Measurements from ENCODE around the gene ACTN4.
A peak's percentile ranks its signal among the peaks of the same experiment; 100 is the strongest.

ACTN4 gene

DNA sequence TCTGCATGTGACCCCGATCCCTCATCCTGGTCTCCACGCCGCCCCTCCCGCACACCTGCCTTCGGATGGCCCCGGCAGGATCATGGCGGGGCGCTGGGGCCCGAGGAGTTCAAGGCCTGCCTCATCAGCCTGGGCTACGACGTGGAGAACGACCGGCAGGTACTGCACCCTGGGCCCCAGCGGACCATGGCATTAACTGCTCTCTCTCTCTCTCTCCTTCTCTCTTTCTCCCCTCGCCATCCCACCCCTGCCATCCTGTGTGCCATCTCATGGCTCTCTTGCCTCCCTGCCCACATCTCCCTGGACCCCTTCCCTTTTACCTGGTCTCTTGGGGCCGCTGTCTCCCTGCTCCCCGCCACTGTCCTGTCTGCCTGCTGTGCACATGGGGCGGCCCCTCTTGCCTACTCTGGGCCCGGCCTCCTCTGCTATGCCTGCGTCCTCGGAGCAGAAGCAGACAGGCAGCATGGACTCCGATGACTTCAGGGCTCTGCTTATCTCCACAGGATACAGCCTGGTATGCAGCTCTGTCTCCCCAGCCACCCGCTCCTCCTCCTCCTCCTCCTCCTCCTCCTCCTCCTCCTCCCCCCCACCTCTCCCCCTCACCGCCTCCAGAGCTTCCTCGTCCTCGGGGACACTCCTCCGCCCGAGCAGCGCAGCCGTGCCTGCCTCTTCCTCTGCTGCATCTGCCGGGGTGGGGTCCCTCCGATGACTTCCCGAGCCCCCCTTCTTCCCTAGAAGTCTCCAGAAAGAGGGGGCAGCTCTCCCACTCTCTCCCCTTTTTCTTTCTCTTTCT lies 80.6 kb downstream of the ACTN4 start:
- no peak for DNase-seq

DNA sequence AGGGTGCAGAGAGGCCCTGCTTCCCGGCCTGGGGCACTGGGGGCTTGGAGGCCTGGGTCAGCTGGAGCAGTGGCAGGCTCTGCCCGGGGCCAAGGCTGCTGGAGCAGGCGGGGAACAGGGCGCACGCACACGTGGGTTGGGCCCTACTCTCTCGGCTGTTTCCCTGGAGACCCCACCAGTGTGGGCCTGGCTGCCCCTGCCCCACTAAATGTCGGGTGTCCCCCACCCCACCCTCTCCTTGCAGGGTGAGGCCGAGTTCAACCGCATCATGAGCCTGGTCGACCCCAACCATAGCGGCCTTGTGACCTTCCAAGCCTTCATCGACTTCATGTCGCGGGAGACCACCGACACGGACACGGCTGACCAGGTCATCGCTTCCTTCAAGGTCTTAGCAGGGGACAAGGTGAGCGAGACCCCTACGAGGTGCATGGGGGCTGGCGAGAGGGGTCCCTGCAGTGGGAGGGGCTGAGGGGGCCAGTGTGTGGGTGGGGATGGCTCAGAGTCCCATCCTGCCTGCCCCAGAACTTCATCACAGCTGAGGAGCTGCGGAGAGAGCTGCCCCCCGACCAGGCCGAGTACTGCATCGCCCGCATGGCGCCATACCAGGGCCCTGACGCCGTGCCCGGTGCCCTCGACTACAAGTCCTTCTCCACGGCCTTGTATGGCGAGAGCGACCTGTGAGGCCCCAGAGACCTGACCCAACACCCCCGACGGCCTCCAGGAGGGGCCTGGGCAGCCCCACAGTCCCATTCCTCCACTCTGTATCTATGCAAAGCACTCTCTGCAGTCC lies 81.5 kb downstream of the ACTN4 start:
- DNase-seq, result no peak

DNA sequence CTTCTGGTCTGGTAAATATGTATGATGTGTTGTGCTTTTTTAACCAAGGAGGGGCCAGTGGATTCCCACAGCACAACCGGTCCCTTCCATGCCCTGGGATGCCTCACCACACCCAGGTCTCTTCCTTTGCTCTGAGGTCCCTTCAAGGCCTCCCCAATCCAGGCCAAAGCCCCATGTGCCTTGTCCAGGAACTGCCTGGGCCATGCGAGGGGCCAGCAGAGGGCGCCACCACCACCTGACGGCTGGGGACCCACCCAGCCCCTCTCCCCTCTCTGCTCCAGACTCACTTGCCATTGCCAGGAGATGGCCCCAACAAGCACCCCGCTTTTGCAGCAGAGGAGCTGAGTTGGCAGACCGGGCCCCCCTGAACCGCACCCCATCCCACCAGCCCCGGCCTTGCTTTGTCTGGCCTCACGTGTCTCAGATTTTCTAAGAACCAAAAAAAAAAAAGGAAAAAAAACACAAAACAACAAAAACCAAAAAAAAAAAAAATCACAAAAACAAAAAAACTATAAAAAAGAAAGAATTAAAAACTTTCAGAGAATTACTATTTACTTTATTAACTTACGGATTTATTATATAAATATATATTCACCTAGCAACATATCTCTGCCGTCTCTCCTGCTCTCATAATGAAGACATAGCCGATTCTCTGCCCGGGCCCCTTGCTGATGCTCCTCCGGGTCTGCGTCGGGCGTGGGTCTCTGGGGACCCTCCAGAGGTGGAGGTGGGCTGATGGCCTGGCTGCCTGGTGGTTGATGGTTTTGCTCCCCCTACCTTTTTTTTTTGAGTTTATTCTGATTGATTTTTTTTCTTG lies 82.4 kb downstream of the ACTN4 start:
- DNase-seq, result peak; percentile 85

DNA sequence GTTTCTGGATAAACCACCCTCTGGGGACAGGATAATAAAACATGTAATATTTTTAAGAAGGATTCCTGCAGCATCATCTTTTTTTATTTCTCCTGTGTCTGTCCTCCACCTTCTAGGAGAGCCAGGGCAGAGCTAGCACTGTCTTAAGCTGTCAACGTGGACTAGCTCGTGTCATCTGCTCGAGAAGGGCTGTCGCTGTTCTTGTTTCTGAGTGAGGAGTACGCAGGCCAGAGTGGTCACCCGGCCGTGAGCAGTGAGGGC lies 83.0 kb downstream of the ACTN4 start:
- no peak for DNase-seq

DNA sequence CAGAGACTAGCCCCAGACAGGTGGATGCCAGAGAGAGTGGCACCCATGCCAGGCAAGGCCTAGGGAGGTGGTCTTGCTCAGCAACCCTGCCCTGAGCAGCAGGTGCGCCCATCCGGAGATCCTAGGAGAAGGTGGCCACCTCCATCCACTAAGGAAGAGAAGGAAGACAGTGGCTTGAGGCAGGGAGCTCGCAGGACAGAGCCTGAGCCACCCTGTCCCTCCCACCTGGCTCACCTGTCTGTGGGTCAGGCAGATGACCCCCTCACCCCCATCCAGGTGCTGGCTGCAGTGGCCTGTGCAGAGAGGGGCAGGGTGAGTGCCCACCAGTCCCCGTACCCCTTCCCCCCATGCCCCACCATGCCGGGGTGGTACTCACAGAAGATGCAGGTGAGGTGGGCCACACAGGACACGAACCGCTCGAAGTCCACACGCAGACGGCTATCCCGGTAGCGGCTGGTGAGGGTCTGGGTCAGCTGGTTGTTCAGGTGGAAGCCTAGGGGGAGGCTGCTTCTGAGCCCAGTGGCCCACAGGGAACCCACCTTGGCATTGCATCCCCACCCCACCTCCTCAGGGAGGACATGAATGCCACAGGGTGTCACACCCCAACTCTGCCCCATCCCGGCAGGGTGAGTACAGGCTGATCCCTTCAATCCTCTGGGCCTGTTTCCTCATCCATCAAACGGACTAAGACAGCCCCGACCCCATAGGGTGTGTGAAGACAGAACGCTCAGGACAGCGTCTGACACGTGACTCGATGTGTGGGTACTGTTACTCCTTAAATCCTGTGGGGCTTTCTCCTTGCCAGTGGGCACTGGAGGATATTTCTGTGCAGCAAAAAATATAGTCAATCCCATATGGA lies 83.5 kb downstream of the ACTN4 start:
- DNase-seq, result no peak

DNA sequence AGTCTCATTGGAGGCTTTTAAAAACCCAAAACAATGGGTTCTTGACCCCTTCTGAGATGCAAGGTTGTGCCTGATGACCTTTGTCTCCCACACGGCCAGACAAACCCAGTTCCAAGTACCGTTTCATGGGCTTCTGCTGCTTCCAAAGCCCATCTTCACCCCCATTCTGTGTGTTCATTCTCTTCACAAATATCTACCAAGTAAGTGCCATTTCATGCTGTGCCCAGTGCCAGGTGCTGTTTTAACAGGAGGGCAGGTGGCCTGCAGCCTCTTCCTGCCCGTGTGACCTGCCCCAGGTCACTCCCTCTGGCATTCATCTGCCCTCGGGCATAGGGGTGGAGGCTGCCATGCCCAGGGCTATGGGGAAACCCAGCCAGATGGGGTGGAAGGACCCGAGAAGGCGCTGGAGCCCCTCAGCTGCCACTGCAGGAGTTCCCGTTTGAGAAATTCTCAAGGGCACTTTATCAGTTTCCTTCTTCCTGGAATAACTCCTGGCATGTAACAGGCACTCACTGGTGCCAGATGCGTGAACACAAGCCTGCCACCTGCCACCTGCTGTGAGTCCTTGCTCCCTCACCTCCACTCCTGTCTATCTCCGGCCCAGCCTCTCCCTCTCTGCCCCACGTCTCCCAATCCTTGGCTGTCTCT lies 84.3 kb downstream of the ACTN4 start:
- DNase-seq, result no peak

DNA sequence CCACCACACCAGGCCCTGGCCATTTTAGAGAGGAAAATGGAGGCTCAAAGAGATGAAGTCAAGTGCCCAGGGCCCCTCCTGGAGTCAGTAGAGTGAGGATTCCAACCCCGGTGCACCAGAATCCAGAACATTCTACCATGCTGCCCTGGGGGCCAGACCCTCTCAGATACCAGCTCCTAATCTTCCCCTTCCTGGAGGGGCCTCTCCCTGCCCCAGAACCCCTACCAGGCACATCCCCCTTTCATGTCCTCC lies 85.7 kb downstream of the ACTN4 start:
- no peak for DNase-seq

DNA sequence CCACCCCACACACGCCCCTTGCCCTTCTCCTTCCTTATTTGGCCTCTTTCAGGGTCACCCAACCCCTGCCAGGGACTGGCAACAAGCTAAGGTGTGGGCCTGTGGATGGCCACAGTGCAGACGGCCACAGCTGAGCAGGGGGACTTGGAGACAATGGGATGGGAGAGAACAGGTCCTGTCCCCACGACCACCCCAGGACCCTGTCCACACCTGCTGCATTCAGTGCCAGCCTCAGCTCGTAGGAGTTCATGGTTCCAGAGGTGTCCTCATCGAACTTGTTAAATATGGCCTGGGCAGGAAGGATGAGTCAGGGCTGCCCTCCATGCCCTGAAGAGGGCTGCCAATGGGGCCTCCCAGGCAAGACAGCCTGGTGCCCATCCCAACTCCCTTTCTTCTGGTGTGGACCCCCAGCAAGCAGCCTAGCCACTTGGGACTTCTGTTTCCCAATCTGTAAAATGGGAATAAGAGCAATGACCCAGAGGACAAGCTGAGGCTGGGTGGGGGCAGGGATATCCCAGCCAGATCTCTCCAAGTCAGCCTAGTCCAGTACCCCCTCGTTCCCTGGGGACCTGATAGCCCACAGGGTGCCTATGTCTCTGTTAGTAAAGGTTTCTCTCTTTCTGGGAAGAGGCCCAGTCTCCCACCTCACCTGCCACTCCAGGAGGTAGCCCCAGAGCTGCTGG lies 86.2 kb downstream of the ACTN4 start:
- DNase-seq, result no peak

DNA sequence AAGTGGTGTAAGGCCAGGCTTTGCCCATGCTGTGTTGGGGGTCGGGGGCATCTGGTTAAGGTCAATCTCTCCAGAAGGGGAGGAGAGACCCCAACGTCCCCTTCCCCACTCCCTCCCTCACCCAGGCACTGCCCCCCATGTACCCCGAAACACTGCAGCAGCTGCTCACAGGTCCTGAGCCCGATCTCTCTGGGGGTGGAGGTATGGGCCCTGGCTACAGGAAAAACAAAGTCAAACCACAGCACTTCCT lies 86.7 kb downstream of the ACTN4 start:
- no peak for DNase-seq

DNA sequence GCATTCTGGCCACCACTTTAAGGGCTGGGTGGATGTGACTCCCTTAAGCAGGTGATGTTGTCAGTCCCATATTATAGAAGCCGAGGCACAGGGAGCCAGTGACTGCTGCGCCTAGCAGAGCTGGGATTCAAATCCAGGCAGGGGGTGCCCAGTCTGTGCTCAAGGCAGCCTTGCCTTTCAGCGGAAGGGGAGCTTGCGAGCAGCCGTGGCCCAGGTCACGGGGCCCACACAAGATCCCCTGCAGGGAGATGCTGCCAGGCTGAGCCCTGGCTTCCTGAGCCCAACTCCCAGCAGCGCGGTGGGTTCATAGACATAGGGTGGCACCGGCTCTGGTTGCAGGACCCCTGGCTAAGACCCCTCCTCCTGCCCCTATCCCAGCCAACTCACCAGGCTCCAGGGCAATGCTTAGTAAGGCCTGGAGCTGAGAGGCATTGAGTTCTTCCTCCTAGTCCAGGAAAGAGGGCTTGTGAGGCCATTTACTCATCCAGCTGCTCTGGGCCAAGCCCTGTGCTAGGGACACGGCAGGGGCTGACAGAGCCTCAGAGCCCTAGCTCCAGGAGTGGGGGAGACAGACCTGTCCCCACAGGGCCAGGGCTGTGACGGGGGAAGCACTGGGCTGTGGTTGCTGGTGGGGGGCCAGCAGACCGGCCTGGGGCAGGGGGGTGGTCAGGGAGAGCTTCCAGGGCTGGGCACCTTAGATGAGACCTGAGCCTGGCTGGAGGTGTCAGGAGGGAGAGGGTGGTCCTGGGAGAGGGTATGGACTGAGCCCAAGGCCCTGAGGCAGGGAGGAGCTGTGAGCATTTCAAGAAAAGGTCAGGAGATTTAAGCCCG lies 87.2 kb downstream of the ACTN4 start:
- peak; percentile 44 for DNase-seq

DNA sequence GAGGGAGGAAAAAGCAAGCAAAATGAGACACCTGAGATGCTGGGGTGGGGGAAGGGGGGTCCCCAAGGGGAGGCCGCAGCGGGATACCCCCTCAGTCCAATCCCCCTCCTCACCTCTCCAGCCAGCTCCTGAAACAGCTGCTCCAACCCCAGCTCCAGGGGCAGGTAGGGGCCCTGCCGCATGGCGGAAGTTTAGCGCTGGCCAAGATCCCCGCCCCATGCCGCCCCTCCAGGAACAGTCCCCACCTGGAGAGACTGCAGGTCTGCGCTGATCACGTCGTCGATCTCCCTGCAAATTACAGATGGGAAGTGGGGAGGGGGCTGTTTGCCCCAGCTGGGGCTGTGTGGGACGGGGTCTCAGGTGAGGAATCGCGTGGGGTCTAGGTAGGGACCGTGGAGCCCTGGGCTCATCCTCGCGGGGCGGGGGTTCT lies 87.8 kb downstream of the ACTN4 start:
- DNase-seq, result peak; percentile 43

DNA sequence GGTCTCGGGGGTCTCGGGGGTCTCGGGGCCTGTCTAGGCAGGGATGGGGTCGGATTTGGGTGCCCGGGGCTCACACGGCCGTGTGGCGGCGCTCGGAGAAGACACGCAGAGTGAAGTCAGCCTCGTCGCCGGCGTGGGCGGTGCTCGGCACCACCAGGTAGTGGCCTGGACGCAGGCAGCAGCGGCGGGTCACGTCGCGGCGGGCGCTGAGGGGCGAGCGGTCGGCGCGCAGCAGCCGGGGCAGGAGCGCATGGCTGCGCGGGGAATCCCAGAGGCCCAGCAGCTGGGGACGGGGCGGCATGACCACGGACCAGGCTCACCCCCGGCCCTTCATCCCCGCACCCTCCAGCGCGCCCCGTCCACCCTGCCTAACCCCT lies 88.6 kb downstream of the ACTN4 start:
- DNase-seq, result peak; percentile 72

DNA sequence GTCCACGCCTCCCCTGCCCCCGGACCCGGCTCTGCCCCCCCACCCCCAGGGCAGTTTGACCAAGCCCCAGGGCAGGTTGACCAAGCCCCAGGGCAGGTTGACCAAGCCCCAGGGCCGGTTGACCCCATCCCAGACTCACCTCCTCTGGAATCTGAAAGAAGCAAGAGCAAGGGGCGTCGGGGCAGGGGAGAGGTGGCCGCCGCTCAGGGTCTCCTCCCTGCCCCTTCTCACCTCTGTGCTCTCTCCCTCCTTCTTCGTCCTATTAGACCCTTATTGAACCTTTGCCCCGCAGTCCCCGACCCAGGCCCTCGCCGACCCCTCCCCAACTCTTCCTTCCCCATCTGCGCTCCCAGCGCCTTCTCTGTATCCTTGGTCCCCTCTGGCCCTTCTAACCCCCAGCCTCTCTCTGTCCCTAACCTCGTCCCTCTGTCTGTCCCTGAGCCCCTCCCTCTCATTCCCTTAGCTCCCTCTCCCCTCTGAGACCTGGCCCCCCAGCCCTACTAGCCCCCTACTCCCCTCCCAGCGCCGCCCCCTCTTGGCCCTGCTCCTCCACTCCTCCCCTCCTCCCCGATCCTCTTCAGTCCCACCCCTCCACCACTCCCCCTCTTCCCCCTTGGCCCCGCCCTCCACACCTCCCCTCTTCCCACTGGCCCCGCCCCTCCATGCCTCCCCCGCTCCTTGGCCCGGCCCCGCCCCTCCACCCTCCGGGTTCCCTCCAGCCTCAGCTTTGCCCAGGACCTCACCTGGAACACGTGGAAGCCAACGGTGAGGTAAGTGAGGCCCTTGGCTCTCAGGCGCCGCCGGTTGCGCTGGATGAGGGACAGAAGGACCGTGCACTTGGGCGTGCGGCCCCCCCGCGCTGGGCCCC lies 89.2 kb downstream of the ACTN4 start:
- DNase-seq, result peak; percentile 78

DNA sequence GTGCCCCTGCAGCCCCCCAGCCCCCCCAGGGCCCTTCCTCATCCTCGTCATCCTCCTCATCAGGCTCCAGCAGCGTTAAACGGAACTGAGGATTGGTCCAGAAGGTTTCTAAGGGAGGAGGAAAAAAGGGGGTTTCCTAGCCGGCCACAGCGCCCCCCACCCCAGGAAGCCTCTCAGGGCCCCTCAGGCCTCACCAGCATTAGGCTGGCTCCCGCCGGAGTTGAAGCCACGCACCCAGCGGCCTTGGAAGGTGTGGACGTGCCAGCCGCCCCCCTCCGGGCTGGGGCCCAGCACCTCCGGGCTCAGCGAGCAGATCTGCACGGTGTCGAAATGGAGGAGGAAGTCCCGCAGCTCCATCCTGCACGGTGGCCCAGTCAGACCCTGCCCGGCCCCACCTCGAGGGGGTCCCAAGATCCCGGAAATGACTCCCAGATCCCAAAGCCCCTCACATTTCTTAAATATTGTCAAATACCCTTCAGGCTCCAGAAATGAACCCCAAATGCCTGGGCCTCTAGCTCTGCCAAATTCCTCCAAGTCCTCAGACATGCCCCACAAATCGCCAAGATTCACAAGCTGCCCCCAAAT lies 89.9 kb downstream of the ACTN4 start:
- no peak for DNase-seq

DNA sequence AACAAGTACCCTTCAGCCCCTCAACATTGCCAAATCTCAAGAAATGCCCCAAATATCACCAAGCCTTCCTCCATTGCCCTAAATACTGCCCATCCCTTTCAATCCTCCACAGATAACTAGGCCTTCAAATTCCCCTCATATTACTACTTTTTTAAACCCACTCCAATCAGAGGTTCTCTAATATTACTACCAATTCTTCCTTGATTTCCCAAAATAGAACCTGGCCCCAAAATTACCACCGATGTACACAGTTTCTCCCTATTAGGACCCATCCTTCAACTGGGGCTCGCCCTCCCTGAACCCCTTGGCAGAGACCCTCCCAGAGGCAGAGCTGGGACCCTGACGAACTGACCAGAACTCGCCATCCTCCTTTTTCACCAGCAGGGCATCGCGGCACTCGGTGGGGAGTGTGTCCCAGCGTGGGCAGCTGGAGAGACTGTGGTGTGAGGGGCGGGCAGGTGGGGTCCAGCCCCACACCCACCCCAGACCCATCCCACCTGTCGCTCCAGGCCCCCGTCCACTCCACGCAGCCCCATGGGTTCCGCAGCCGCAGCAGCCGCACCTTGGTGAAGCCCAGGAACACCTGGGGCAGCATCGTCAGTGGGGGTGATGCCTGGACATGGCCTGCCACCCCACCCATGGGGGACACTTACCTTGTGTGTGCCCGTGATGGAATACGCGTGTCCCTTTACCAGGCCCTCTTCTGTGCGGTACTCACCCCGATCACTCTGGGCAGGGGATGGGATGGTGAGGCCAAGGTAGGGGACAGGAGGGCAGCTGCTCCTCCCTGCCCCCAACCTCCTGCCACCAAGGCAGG lies 90.7 kb downstream of the ACTN4 start:
- DNase-seq, result no peak

DNA sequence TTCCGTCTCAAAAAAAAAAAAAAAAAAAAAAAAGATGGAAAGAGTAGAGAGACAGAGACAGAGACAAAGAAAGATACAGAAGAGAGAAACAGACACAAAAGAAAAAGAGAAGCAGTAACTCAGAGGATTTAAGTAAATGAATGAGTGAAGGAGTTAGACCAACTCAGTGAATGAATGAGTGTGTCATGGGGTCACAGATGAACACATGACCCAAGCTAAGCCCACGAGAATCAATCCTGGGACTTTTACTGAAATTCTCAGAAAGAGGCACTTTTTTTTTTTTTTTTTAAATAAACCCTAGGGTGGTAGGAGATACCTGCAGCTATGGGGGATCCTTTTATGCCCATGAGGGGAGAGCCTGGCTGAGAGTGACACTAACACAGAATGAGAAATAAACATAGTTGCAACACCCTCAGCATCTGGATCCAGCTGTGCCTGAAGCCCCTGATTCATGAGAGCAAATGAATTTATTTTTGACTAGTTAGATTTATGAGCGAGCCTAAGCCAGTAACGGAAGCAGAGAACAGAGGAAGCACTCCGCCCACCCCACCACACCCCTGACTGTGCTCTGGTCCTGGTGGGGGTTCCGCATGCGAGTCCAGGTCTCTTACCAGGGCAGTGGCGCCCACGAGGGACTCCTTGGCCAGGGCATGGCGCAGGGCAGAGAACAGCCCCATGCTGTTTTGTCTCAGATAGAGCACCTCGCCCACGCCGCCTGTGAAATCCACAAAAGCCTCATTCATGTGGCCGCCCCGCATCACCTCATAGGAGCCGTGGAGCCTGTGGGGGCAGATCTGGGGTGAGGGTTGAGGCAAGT lies 92.2 kb downstream of the ACTN4 start:
- no peak for DNase-seq

DNA sequence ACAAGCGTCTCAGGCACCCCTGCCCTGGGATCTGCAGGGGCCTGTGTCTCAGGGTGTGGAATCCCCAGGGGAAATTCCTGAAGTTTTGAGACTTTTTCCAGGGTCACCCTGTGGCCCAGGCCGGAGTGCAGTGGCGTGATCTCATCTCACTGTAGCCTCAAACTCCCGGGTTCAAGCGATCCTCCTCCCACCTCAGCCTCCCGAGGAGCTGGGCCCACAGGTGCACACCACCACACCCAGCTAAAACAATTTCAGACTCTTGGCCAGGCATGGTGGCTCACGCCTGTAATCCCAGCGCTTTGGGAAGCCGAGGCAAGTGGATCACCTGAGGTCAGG lies 92.8 kb downstream of the ACTN4 start:
- no peak for DNase-seq

DNA sequence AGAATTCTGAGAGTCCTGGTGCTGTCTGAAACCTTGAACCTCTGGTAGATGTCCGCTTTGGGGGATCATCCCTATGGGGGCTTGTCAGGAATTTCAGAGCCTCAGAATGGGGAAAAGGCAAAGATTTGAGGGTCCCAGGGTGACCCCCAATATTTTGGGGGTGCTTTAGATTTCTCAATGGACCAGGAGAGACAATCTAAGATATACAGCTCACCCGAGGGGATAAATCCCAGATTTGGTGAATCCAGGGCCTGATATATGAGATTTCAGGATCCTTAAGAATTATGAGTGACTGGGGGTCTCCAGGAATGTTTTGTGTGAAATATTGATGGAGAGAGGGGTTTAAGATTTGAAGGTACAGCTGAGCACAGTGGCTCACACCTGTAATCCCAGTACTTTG lies 93.5 kb downstream of the ACTN4 start:
- DNase-seq, result no peak

Measured in CD4-positive, alpha-beta T cell treated with Interleukin-6 for 4 hours (primary cell).